ENCODE results near the gene GTPBP1.

The GTPBP1 gene

DNA sequence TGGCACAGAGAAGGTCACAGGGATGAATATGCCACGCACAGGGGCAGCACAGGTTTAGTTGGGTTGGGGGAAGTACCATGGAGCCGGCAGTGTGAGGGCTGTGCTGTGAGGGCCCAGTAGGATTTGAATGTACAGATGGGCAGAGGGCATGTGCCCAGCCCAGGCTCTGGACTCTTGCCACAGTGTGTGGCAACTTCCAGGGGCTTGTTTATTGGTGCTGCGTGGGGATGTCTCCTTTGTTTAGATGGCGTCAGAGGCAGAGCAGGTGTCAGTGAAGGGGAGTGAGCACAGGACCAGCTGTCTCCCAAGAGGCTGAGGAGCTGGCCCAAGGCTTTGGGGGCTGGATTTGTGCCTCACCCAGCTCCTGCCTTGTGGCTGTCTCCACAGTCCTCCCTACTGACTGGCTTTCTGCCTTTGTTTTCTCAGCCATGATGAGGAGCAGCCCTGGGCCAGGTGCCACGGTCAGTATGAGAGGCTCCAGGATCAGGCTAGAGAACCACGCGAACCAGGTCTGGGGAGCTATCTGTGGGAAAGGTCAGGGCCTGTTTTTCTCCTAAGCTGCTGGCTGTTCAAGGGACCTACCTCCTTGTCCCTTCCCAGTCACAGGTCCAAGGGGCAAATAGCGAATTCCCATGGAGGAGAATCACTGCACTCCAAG, 28.1 kb downstream of the GTPBP1 start:
- H3K4me3 ChIP-seq (replicated peaks; ENCODE audit: low read depth, low read length), result no peak overlapping the region
- TF ChIP-seq, protein P1, sequence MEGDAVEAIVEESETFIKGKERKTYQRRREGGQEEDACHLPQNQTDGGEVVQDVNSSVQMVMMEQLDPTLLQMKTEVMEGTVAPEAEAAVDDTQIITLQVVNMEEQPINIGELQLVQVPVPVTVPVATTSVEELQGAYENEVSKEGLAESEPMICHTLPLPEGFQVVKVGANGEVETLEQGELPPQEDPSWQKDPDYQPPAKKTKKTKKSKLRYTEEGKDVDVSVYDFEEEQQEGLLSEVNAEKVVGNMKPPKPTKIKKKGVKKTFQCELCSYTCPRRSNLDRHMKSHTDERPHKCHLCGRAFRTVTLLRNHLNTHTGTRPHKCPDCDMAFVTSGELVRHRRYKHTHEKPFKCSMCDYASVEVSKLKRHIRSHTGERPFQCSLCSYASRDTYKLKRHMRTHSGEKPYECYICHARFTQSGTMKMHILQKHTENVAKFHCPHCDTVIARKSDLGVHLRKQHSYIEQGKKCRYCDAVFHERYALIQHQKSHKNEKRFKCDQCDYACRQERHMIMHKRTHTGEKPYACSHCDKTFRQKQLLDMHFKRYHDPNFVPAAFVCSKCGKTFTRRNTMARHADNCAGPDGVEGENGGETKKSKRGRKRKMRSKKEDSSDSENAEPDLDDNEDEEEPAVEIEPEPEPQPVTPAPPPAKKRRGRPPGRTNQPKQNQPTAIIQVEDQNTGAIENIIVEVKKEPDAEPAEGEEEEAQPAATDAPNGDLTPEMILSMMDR (IDR thresholded peaks at IDR 0.05; ENCODE audit: low read depth, low read length, missing control alignments), result no peak
- DNase-seq (ENCODE audit: extremely low read depth, low read depth), result no peak

DNA sequence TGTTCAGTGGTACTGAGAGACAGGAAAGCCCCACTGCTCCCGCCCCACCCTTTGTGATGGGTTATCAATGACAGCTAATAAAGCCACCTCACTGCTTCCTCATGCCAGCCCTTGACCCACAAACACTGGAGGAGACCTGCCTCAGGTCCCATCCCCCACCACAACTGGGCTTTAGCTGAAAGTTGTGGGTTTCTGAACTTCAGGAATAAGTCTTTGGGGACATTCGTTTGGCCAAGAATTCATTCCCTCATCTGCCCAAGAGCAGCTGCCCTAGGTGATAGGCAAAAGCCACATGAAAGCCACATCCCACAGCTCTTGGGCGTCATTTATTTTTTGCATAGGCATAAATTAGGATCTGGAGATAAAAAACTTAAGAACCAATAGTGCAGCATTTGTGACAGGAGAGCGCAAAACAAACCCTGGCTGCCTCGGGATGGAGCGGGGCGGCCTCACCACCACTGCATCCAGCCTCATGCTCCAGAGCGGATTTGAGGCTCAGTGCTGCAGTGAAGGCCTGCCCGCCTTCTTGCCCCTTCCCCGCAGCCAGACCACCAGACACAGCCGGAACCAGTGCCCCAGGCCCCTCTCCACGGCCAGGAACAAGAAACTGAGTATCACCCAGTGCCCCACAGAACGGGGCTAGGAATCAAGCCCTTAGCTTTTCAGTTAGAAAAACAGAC, 28.8 kb downstream of the GTPBP1 start:
- no peak for DNase-seq (ENCODE audit: extremely low read depth, low read depth)
- H3K4me3 ChIP-seq (replicated peaks; ENCODE audit: low read depth, low read length), result no peak overlapping the region
- TF ChIP-seq, protein P1 (IDR thresholded peaks at IDR 0.05; ENCODE audit: low read depth, low read length, missing control alignments), result no peak

DNA sequence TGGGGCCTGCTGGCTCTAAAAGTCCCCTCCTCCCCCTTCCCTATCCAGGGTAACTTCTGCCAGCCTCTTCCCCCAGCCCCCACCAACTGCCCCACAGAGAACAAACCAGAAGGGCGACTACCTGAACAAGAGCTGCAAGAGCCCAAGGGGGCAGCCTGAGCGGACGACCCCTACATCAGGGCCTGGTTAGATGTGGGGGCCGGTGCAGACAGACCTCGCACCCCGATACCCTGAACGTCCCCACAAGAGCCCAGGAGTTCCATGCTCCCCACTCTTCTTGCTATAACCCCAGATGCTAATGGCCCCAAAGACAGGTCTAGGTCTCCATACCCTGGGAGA, 29.4 kb downstream of the GTPBP1 start:
- TF ChIP-seq, protein P1 (IDR thresholded peaks at IDR 0.05; ENCODE audit: low read depth, low read length, missing control alignments), result no peak

DNA sequence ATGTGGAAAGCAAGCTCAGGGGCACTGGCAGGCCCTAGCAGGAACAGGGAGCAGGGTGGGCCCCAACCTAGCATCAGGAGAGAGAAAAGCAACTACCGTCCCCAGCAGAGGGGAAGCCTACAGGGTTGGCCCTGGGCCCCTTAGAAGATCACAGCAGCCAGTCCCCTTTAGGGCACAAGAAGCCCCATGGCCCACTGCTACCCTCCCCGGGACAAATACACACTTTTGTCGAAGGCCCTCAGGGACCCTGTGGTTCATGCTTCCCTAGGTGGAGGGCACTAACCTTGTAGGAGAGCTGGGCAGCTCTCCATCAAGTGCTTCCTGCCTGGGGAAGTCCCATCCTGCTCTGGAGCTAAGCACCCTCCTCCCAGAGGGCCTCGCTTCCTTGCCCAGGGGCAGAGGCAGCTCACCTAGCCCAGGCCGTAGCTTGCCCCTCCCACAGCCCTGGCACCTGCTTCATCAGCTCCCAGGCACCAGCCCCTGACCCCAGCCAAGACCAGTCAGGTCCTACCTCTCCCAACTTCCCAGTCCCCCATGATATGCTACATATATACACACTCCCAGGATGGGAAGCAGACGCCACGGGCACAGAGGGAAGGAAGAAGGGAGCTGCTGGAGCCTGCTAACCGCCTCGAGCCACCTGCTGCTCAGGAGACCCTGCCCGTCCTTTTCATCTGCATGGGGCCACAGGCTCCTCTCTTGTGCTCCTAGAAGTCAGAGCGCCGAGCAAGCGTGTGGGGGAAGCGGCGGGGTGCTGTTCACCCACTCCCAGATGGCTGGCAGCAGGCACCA, 29.9 kb downstream of the GTPBP1 start:
- TF ChIP-seq, protein P1 (IDR thresholded peaks at IDR 0.05; ENCODE audit: low read depth, low read length, missing control alignments), result no peak
- DNase-seq (ENCODE audit: extremely low read depth, low read depth), result no peak
- H3K4me3 ChIP-seq (replicated peaks; ENCODE audit: low read depth, low read length), result no peak overlapping the region

More for the DNA sequence above, 29.4 kb downstream of the GTPBP1 start:
- H3K4me3 ChIP-seq (replicated peaks; ENCODE audit: low read depth, low read length), result no peak overlapping the region
- DNase-seq (ENCODE audit: extremely low read depth, low read depth), result no peak

DNA sequence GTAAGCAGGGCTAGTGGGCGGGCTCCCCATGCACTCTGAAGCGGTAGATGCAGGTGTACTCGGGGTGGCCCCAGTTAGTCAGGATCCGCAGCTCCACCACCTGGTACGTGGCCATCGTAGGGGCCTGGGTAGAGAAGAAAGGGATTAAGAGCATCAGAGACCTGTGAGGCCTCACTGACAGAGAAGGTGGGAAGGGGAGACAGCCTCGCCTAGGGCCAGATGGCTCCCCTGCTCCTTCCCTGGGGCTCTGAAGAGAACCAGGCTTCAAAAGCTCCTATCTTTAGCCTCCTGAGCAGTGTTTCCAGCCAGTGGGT, 30.5 kb downstream of the GTPBP1 start:
- TF ChIP-seq, protein P1 (IDR thresholded peaks at IDR 0.05; ENCODE audit: low read depth, low read length, missing control alignments), result no peak
- no peak for DNase-seq (ENCODE audit: extremely low read depth, low read depth)
- no peak overlapping the region for H3K4me3 ChIP-seq (replicated peaks; ENCODE audit: low read depth, low read length)

DNA sequence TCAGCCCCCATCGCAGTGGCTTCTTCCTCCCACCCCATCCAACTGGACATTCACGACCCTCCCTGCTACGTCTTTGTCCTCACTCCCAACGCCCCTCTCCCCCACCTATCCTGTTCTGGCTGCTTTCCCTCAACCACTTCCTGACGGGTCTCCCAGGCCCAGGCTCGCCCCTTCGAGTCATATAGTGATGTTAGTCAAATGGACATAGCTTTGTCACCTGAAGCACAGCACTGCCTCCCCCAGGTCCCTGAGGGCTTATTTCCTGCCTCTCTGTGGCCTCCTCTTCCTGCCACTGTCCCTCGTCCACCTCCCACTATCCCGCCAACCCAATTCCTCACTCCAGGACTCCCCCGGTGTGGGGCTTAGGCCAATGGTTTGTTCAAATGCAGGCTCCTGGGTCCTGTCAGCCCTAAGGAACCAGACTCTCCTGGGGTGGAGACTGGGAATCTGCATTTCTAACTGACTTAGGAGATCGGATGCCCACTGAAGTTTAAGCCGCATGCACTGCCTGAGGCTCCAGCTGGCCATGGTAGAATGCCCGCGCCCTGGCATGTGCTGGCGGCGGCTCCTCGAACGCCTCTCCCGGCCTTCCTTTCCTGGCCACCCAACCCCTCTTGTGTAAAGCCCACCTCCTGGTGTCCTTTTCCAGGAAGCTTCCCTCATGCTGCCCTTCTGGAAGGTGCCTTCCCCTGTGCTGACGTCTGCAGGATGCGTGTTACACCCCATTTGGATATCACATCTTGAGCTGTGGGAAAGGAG, 31.7 kb downstream of the GTPBP1 start:
- TF ChIP-seq, protein P1 (IDR thresholded peaks at IDR 0.05; ENCODE audit: low read depth, low read length, missing control alignments), result no peak
- no peak for DNase-seq (ENCODE audit: extremely low read depth, low read depth)
- no peak overlapping the region for H3K4me3 ChIP-seq (replicated peaks; ENCODE audit: low read depth, low read length)
